ENCODE results near the gene NTRK1.

- TF ChIP-seq, protein P1, sequence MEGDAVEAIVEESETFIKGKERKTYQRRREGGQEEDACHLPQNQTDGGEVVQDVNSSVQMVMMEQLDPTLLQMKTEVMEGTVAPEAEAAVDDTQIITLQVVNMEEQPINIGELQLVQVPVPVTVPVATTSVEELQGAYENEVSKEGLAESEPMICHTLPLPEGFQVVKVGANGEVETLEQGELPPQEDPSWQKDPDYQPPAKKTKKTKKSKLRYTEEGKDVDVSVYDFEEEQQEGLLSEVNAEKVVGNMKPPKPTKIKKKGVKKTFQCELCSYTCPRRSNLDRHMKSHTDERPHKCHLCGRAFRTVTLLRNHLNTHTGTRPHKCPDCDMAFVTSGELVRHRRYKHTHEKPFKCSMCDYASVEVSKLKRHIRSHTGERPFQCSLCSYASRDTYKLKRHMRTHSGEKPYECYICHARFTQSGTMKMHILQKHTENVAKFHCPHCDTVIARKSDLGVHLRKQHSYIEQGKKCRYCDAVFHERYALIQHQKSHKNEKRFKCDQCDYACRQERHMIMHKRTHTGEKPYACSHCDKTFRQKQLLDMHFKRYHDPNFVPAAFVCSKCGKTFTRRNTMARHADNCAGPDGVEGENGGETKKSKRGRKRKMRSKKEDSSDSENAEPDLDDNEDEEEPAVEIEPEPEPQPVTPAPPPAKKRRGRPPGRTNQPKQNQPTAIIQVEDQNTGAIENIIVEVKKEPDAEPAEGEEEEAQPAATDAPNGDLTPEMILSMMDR (IDR thresholded peaks at IDR 0.05; ENCODE audit: low read depth, low read length, missing input control), result no peak
- TF ChIP-seq SP1 (IDR thresholded peaks at IDR 0.05), result no peak
Measured at GRCh38 chr1:156847591-156848460, 12.8 kb upstream of the NTRK1 start.

Measured in liver (tissue), 3 donors.